Left hindlimb (tissue), 1 donor: ENCODE data around the gene PLPPR5.
"Not testable (repeated sequence)": the region's sequence is repeated elsewhere in the genome, so short reads cannot be mapped to it uniquely, and the experiment has no call there.

ENCODE experiments used
- DNase-seq: peaks from one replicate; pipeline ENCODE4 v3.0.0-alpha.2; 2018

PLPPR5 gene, protein sequence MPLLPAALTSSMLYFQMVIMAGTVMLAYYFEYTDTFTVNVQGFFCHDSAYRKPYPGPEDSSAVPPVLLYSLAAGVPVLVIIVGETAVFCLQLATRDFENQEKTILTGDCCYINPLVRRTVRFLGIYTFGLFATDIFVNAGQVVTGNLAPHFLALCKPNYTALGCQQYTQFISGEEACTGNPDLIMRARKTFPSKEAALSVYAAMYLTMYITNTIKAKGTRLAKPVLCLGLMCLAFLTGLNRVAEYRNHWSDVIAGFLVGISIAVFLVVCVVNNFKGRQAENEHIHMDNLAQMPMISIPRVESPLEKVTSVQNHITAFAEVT

DNA sequence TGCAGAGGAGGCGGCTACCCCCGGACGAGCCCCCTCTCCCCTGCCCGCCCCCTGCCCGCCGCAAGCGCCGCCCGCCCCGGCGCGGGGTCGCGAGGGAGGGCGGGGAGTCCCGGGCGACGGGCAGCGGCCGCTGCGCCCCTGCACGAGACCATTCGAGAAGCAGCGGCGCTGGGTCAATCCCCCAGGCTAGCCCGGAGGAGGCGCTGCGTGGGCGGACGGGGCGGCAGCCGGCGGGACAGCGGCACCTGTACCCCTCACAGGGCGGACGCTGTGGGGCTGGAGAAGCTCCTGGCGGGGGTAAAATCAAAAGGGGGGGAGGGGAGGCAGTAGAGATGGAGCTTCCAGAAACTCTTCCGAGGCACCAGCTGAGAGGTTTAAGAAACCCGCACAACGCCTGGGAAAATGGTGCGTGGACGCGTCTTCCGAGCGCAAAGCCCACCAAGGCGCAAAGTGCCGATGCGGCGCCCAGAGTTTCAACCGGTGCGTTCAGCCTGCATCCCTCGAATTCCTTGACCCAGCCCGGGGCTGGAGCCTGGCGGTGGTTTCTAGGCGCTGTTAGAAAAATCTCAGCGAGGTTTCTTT, at the start of gene PLPPR5:
PLPPR5 (minus strand) TSS at position 1 of the 582 bp plus-strand sequence. CDS start 190 bp downstream, outside the sequence.
- DNase-seq: peak; percentile 36

DNA sequence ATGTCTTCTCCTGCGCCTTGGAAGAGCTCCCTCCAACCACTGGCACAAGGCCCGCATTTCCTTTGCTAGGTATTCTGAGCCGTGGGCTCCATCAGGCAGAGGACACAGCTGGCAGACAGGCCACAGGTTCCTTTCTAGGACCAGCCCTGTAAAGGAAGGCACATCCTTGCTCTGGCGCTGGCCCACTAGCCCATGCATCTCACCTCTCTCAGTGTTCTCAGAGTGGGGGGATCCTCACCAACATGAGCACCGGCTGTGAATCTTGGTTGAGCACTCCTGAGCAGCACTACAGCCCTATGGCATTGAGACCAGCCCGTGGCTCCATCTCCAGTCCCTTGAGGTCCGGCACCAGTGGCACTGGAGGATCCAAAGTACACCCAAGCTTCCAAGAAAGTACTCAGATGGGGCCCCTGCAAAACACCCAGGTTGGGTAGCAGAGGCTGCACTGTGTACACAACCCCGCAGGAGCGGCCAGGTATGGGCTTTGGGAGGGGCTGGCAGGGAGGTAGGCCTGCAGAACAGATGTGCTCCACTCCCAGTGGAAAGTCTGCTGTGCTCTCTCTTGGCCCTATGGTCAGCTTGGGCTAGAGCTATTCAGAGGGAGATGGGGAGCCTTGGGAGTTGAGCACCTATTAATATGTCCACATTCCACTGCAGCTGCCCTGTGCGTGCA, 47.1 kb upstream of the PLPPR5 start:
- DNase-seq: no peak

DNA sequence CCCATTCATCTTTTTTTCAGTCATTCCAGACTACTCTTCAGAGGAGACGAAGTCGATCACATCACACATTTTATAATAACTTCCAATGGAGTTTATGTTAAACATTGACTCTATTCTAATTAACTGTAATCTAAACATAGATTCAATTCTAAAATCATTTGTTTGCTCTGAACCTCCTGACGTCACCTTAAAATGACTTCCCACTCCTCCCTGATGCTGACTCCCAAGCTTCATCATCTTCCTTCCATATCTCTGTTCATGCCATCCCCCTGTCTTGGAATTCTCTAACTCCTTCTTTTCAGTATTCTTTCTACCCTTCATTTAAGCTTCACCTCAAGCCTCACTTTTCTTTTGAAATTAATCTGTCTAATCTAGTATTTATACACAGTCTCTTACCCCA, 45.1 kb upstream of the PLPPR5 start:
- DNase-seq: no peak

- DNase-seq: not testable (repeated sequence)
These were observed 32.1 kb upstream of the PLPPR5 start for GRCh38 chr1:99036746-99037145.

GRCh38 chr1:99018313-99018712, 13.7 kb upstream of the PLPPR5 start:
- no peak for DNase-seq

GRCh38 chr1:99017655-99018054, 13.0 kb upstream of the PLPPR5 start:
- no peak for DNase-seq

GRCh38 chr1:99010679-99011078, 6.0 kb upstream of the PLPPR5 start:
- DNase-seq: no peak

- DNase-seq: no peak
These were observed 2.7 kb upstream of the PLPPR5 start for GRCh38 chr1:99007366-99007765.

- DNase-seq: peak; percentile 25
These were observed 879 bp upstream of the PLPPR5 start for GRCh38 chr1:99005537-99005942.

GRCh38 chr1:99004254-99004860, 304 bp downstream of the PLPPR5 start:
- peak; percentile 37 for DNase-seq

DNA sequence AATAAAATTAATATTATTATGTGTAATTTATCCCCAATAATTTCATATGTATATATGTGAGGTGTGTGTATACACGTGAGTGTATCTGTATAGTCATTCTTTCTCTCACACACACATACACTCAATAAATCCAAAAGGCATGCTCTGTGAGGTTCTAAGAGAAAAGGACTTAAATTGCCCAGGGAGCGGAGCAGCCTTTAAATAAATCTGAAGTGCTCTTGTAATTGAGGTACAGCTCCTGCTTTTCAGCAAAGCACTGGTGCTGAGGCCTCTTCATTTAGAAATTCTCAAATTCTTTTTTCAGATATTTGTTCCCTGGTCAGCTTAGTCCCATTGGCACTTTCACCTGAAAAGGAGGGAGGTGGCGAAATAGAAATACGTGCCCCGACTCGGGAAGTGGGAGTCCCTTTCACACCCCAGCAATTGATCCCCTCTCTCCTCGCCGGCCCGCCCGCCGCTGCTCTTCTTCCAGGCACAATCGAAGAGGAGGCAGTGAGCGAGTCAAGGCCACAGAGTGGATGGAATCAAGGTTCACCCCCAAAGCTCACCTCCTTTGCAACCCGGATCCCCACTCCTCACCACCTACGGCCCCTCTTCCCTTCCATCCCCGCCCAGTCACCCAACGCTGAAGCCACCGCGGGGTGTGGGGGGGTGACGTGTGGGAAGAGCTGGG, 944 bp downstream of the PLPPR5 start:
- peak; percentile 25 for DNase-seq

GRCh38 chr1:98992844-98993243, 11.8 kb downstream of the PLPPR5 start:
- DNase-seq: no peak

DNA sequence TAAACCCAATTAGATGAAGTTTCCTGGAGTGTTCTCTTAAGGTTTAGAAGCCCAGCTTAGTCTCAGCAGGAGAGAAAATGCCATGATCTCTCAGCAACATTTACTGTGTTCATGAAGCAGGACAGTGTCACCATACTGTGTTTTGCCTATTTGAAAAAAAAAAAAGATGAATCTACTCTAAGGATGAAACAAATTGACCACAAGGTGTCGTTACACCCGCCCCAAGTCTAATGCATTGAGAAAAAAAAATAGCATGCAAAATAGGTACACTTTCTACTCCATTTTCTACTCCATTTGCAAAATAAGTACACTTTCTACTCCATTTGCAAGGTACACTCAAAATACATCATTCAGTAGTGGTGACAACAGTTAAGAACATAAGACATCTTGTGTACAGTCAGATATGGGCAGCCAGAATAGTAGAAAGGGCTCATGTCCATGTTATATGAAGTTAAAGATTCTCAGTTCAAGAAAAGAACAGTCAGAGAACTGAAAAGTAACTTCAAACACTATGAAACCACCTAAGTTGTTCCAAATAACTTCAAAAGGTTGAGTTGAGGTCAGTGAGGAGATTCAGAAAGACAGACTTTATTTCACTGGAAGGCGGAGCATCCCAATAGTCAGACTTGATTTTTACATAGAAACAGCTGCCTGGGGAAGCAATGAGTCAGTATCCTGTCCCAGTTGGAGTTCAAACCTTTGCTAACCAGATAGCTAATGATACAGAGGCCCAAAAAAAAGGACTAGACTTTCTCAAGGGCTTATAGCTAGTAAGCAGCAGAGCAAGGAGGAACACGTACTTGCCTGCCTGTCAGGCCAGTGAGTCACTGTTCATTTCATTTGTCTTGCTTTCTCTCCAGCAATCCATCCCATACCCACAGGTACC, 13.3 kb downstream of the PLPPR5 start:
- DNase-seq: no peak

DNA sequence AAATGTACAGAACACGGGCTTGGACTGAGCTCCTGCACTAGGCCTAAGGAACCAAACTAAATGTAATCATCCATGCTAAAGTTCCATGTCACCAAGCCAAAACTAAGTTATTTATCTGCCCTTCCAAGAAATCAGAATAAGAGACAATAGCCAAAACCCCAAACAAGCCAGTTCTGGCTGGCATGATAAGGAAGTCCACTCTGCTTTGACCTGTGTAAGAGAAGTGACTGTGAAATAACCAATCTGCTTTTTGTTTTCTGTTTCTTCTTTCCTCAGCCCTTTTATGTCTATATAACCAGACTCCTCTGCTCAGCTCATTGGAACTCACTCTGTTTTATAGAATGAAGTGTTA, 15.1 kb downstream of the PLPPR5 start:
- DNase-seq: no peak

DNA sequence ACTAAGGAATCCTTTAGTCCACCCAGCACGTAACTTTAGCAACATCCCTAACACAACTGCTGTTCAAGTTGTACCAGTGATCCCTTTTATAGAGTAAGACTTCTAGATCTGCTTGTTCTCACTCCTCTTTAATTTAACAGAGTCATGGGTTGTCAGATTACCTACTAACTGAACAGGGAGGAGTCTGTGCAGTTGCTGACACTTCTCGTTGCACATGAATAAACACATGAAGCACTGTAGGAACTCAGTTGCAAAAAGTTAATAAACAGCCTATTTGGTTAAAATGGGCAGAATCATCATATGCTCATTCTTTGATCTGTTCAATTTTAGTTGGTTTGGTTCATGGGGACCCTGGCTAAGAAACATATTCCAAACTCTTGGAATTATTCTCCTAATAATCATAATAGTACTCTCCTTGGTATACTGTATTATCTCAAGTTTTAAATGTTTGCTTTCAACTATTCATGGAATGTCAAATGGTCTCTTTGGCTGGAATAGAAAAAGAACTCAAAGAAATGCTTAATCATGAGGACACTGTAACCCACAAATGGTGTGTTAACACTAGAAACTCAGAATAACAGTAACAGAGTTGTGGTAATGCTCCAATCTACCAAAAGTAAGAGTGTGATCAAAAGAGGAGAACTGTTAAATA, 15.6 kb downstream of the PLPPR5 start:
- no peak for DNase-seq

DNA sequence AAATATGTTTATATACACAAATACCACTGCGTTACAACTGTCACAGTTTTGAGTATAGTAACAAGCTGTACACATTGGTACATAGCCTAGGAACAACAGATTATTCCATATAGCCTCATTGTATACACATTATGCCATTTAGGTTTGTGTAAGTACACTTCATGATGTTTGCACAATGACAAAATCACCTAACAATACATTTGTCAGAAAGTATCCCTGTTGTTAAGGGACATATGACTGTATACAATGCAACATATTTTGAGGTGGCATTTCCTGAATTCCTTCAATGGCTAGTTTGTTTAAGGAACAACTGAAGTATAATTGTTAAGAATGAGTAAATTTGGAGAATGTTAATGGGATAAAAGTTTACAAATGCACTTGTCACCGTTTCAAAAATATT, 19.0 kb downstream of the PLPPR5 start:
- no peak for DNase-seq

- no peak for DNase-seq
These were observed 22.6 kb downstream of the PLPPR5 start for GRCh38 chr1:98981917-98982513.

DNA sequence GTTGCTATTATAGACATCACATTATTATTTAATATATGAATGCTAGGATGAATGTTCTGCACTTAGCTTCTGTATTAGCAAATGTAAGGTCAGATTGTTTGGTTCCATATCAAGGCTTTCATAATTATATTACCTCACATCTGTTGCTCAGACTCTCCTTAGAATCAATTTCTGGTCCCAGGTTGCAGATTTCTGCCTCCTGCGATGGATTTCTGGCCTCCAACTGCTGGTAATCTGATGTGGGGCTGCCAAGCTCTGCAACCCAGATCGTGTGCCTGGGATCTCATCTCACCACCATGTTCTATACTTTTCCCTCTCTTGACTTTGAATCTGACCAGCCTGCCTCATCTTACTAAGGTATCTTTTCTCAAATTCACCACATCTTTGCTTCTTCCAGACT, 25.2 kb downstream of the PLPPR5 start:
- DNase-seq: no peak

DNA sequence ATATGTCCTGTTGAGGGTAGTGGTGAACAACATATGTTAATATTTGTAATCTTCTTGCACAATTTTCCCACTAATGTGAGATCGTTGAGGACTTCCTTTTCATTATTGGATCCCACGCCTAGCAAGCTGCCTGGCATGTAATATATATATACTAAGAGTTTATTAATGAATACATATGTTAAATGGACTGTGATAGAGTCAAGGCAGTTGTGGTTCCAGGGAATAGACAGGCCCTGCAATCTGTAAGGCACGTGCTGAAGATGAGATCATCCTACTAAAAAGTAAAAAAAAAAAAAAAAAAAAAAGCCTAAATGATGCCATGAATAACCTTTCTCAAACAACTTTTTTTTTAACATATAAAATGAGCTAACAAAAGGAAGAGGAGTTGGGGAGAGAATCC, 28.9 kb downstream of the PLPPR5 start:
- DNase-seq: no peak

GRCh38 chr1:98975113-98975512, 29.5 kb downstream of the PLPPR5 start:
- no peak for DNase-seq

GRCh38 chr1:98969798-98970490, 34.7 kb downstream of the PLPPR5 start:
- no peak for DNase-seq
